Measurements from ENCODE around the gene ECHDC1.

GRCh38 chr6:127297502-127298070 is 45.8 kb downstream of the ECHDC1 start:
- TF ChIP-seq CTCF (IDR thresholded peaks at IDR 0.05) (no peak), POLR2A (IDR thresholded peaks at IDR 0.05) (no peak)
